MM.1S (cell line): ENCODE data around the gene RRAD.

Experiments used
- DNase-seq: peaks from one replicate; pipeline ENCODE4 v3.0.0-alpha.2; 2015
- H2AFZ ChIP-seq: fragments of 300-600 bp; sonication (generic); 2 replicates; pipeline ENCODE4 v1.6.0; 2016; ENCODE audit warnings: antibody characterized with exemption, low read length
- H3F3A ChIP-seq: fragments of 300-600 bp; sonication (generic); 2 replicates; pipeline ENCODE4 v1.6.1; 2016; ENCODE audit warnings: mild to moderate bottlenecking, antibody characterized with exemption, low read length, moderate library complexity, mixed read lengths; ENCODE audit not compliant: insufficient read depth
- H3K27ac ChIP-seq: fragments of 300-600 bp; sonication (generic); 2 replicates; pipeline ENCODE4 v1.5.1; 2016; ENCODE audit warnings: mild to moderate bottlenecking, low read length
- H3K27me3 ChIP-seq: fragments of 300-600 bp; sonication (generic); replicated peaks from 2 replicates; pipeline ENCODE4 v1.6.0; 2016; ENCODE audit warnings: low read length; ENCODE audit not compliant: insufficient read depth
- H3K36me3 ChIP-seq: fragments of 300-600 bp; sonication (generic); replicated peaks from 2 replicates; pipeline ENCODE4 v1.6.1; 2016; ENCODE audit warnings: mild to moderate bottlenecking, low read length, mixed read lengths; ENCODE audit not compliant: insufficient read depth
- H3K4me1 ChIP-seq: fragments of 300-600 bp; sonication (generic); 2 replicates; pipeline ENCODE4 v1.6.1; 2016; ENCODE audit warnings: low read length, mixed read lengths
- H3K4me2 ChIP-seq: fragments of 300-600 bp; sonication (generic); 2 replicates; pipeline ENCODE4 v1.6.0; 2016; ENCODE audit warnings: low read depth, low read length
- H3K4me3 ChIP-seq: fragments of 300-600 bp; sonication (generic); 2 replicates; pipeline ENCODE4 v1.5.1; 2016; ENCODE audit warnings: low read length, mixed read lengths
- H3K79me2 ChIP-seq: fragments of 300-600 bp; sonication (generic); 2 replicates; pipeline ENCODE4 v1.6.1; 2016; ENCODE audit warnings: mixed run types, low read length, mixed read lengths
- H3K9ac ChIP-seq: fragments of 300-600 bp; sonication (generic); 2 replicates; pipeline ENCODE4 v1.6.1; 2016; ENCODE audit warnings: low read length, mixed read lengths
- H3K9me2 ChIP-seq: fragments of 300-600 bp; sonication (generic); replicated peaks from 2 replicates; pipeline ENCODE4 v1.6.1; 2016; ENCODE audit warnings: mild to moderate bottlenecking, low read length, mixed read lengths; ENCODE audit not compliant: insufficient read depth
- H3K9me3 ChIP-seq: fragments of 300-600 bp; sonication (generic); replicated peaks from 2 replicates; pipeline ENCODE4 v1.6.1; 2016; ENCODE audit warnings: mild to moderate bottlenecking, low read length, mixed read lengths; ENCODE audit not compliant: insufficient read depth
- H4K20me1 ChIP-seq: fragments of 300-600 bp; sonication (generic); 2 replicates; pipeline ENCODE4 v1.6.1; 2016; ENCODE audit warnings: mild to moderate bottlenecking, low read length, moderate library complexity, mixed read lengths; ENCODE audit not compliant: insufficient read depth
- EZH2 ChIP-seq: fragments of 300-600 bp; sonication (generic); optimal IDR thresholded peaks from 2 replicates; pipeline ENCODE3; 2017; ENCODE audit warnings: low read depth, mild to moderate bottlenecking, antibody characterized with exemption, low read length, mixed read lengths
- EZH2phosphoT487 ChIP-seq: fragments of 300-600 bp; sonication (generic); IDR thresholded peaks from 2 replicates; pipeline ENCODE4 v1.6.1; 2018; ENCODE audit warnings: antibody characterized with exemption, low read length
- TF ChIP-seq, protein P1 (sequence below): fragments of 300-600 bp; sonication (generic); IDR thresholded peaks from 2 replicates; pipeline ENCODE4 v1.5.1; 2016; ENCODE audit warnings: antibody characterized with exemption, low read length, mixed read lengths

The RRAD gene

DNA sequence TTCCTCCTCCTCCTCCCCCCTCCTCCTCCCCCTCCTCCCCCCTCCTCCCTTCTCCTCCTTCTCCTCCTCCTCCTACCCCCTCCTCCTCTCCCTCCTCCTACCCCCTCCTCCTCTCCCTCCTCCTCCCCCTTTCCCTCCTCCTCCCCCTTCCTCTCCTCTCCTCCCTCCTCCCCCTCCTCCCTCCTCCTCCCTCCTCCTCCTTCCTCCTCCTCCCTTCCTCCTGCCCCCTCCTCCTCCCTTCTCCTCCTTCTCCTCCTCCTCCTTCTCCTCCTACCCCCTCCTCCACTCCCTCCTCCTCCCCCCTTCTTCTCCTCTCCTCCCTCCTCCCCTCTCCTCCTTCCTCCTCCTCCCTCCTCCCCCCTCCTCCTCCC lies 51.7 kb downstream of the RRAD start:
- Histone ChIP-seq H3K4me2 (no peak overlapping the region), H3K79me2 (no peaks in the 10 kb centered on the region), H3K9me2 (no peaks in the 10 kb centered on the region), H4K20me1 (no peaks in the 10 kb centered on the region), H3K36me3 (no peaks in the 10 kb centered on the region), H3K27me3 (no peaks in the 10 kb centered on the region), H3K4me1 (peaks cover 25% of the 10 kb centered on the region), H3K4me3 (no peak overlapping the region), H3F3A (peaks cover 47% of the 10 kb centered on the region), H3K9me3 (no peaks in the 10 kb centered on the region), H3K27ac (peak overlapping the region; percentile 83; the same call in 1 of the 2 replicates), H3K9ac (no peak overlapping the region), H2AFZ (no peak overlapping the region)
- TF ChIP-seq EZH2phosphoT487: no peak
- TF ChIP-seq, protein P1, sequence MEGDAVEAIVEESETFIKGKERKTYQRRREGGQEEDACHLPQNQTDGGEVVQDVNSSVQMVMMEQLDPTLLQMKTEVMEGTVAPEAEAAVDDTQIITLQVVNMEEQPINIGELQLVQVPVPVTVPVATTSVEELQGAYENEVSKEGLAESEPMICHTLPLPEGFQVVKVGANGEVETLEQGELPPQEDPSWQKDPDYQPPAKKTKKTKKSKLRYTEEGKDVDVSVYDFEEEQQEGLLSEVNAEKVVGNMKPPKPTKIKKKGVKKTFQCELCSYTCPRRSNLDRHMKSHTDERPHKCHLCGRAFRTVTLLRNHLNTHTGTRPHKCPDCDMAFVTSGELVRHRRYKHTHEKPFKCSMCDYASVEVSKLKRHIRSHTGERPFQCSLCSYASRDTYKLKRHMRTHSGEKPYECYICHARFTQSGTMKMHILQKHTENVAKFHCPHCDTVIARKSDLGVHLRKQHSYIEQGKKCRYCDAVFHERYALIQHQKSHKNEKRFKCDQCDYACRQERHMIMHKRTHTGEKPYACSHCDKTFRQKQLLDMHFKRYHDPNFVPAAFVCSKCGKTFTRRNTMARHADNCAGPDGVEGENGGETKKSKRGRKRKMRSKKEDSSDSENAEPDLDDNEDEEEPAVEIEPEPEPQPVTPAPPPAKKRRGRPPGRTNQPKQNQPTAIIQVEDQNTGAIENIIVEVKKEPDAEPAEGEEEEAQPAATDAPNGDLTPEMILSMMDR: no peak
- no peak for TF ChIP-seq EZH2
- DNase-seq: no peak

DNA sequence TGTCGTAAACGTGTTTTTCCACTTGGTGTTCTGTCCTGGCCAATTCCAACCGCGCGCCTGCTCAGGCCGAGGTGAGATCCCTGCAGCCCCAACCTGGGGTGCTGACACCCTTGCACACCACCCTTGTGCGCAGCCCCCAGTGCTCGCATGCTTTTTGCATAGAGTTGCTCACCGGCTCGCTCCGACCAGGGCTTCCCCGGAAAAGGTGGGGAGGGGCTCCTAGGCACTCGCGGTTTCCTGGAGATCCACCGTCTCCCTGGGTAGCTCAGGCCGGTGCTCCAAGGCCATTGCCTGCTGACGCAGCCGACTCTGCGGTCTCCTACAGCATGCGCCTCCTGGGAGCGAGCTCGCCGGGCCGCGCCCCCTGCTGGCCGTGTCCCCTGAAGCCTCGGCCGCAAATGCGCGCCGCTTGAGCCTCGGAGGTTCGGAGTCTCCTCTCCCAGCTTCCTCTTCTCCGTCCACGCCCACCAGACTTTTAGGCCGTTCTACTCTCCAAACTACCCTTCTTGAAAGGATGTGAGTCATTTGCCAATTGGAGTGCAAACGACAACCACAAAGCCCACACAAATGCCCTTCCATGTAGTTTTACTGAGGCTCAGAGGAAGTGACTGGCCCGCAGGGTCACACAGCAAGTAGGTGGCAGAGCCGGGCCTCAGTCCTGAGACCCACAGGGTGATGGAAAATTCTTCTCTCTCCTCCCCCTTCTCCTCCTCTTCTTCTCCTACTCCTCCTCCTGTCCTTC lies 52.2 kb downstream of the RRAD start:
- Histone ChIP-seq H3K79me2 (no peaks in the 10 kb centered on the region), H3F3A (peaks cover 41% of the 10 kb centered on the region), H3K27ac (peak overlapping the region; percentile 83), H3K27me3 (no peaks in the 10 kb centered on the region), H3K9ac (peak overlapping the region; percentile 46; the same call in 1 of the 2 replicates), H3K4me1 (peaks cover 20% of the 10 kb centered on the region), H2AFZ (peak overlapping the region; percentile 87), H4K20me1 (no peaks in the 10 kb centered on the region), H3K36me3 (no peaks in the 10 kb centered on the region), H3K4me3 (peak overlapping the region; percentile 55), H3K9me2 (no peaks in the 10 kb centered on the region), H3K9me3 (no peaks in the 10 kb centered on the region), H3K4me2 (peak overlapping the region; percentile 84)
- TF ChIP-seq, protein P1: peak; percentile 95
- no peak for TF ChIP-seq EZH2
- DNase-seq: peak; percentile 91

DNA sequence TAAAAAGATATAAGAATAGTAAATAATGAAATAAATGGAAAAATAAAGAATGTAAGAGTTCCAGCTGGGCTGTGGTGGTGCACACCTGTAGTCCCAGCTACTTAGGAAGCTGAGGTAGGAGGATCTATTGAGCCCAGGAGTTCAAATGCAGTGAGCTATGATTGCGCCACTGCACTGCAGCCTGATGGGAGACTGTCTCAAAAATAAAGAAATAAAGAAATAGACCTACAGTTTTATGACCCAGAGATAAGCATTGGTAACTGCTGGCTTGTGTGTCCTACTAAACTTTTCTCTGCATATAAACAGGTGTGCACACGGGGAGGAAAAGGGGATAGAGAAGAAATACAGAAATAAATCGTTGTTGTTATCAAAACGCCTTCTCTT lies 52.8 kb downstream of the RRAD start:
- no peaks in the 10 kb centered on the region for H3K27me3 ChIP-seq
- H2AFZ ChIP-seq: peak overlapping the region; percentile 87
- H4K20me1 ChIP-seq: no peaks in the 10 kb centered on the region
- DNase-seq: no peak
- no peaks in the 10 kb centered on the region for H3K9me2 ChIP-seq
- no peaks in the 10 kb centered on the region for H3K36me3 ChIP-seq
- TF ChIP-seq, protein P1: no peak
- TF ChIP-seq EZH2 (no peak), EZH2phosphoT487 (no peak)
- no peaks in the 10 kb centered on the region for H3K9me3 ChIP-seq
- H3K4me1 ChIP-seq: peaks cover 15% of the 10 kb centered on the region
- H3K27ac ChIP-seq: peak overlapping the region; percentile 83; the same call in 1 of the 2 replicates
- H3K9ac ChIP-seq: peak overlapping the region; percentile 46; the same call in 1 of the 2 replicates
- peaks cover 36% of the 10 kb centered on the region for H3F3A ChIP-seq
- H3K4me3 ChIP-seq: peak overlapping the region; percentile 55
- no peaks in the 10 kb centered on the region for H3K79me2 ChIP-seq
- H3K4me2 ChIP-seq: peak overlapping the region; percentile 84
